ENCODE results near the gene CCND1. TPM values are rescaled to one million over a fixed set of nuclear protein-coding genes. Genes with fewer than 3 reads are reported as not detected.
"Not testable (repeated sequence)": the region's sequence is repeated elsewhere in the genome, so short reads cannot be mapped to it uniquely, and the experiment has no call there.

Gene CCND1
- total and polyA plus RNA-seq, 10 donors, result 4.3 to 96.6 (median 59.0) TPM

DNA sequence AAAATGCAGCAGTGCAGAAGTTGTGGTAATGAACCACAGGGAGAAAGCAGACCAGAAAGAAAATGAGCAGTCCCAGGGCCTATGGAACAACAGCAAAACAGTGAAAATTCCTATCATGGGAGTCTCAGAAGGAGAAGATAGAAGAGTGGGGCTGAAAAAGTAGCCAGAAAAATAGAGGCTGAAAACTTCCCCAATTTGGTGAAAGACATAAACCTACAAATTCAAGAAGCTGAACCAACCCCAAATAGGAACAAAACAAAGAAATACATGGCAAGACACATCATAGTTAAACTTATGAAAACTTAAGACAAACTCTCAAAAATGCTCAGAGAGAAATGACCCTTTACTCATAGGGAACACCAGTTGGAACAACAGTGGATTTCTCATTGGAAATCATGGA is 51.5 kb downstream of the CCND1 start:
- Histone ChIP-seq H3K27me3 (replicated peaks in 1 of 7) (peaks cover 0 to 88% (median 0%) of the 10 kb centered on the region in 7 donors), H3K27ac (no peak overlapping the region), H3K9me3 (peaks cover 0 to 8% (median 0%) of the 10 kb centered on the region in 8 donors), H3K36me3 (no peaks in the 10 kb centered on the region), H3K4me3 (no peak overlapping the region), H3K4me1 (no peaks in the 10 kb centered on the region)
- TF ChIP-seq, protein P1, sequence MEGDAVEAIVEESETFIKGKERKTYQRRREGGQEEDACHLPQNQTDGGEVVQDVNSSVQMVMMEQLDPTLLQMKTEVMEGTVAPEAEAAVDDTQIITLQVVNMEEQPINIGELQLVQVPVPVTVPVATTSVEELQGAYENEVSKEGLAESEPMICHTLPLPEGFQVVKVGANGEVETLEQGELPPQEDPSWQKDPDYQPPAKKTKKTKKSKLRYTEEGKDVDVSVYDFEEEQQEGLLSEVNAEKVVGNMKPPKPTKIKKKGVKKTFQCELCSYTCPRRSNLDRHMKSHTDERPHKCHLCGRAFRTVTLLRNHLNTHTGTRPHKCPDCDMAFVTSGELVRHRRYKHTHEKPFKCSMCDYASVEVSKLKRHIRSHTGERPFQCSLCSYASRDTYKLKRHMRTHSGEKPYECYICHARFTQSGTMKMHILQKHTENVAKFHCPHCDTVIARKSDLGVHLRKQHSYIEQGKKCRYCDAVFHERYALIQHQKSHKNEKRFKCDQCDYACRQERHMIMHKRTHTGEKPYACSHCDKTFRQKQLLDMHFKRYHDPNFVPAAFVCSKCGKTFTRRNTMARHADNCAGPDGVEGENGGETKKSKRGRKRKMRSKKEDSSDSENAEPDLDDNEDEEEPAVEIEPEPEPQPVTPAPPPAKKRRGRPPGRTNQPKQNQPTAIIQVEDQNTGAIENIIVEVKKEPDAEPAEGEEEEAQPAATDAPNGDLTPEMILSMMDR (IDR thresholded peaks at IDR 0.05 in 8 of 11, conservative IDR thresholded peaks at IDR 0.05 in 3 of 11), result no peak
- no peak for TF ChIP-seq POLR2A (IDR thresholded peaks at IDR 0.05)
- TF ChIP-seq POLR2AphosphoS5 (IDR thresholded peaks at IDR 0.05), result no peak
- no peak for DNase-seq
- intact Hi-C loops (cut with DNase I; ENCODE audit: low total_unique reads), result no loop called here

DNA sequence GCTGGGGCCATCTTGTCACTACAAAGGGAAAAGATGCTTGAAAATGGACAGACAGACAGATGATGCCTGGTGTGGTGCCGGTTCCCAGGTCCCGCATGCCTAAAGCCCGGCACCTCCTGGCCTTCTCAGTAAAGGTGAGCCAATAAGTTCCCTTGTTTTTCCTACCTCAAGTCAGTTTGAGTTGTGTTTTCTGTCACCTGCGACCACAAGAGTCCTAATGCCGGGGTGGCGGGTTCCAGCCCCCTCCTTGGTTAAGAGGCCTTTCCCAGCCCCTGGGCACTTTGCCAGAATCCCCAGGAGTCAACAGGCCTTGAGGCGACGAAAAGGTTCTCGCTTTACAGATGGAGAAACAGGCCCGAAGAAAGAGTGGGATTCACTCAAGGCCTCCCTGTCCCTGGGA is 53.8 kb downstream of the CCND1 start:
- Histone ChIP-seq H3K27ac (no peak overlapping the region), H3K36me3 (no peaks in the 10 kb centered on the region), H3K9me3 (peaks cover 0 to 8% (median 0%) of the 10 kb centered on the region in 8 donors), H3K27me3 (replicated peaks in 1 of 7) (peaks cover 0 to 96% (median 20%) of the 10 kb centered on the region in 7 donors), H3K4me1 (peaks cover 0 to 7% (median 0%) of the 10 kb centered on the region in 6 donors), H3K4me3 (no peak overlapping the region)
- 74 to 90% (median 79%) methylated on average over 10 of the region's 10 CpGs for WGBS, 5 donors
- peak; percentile 55 for DNase-seq
- TF ChIP-seq POLR2AphosphoS5 (IDR thresholded peaks at IDR 0.05), result no peak
- TF ChIP-seq, protein P1 (IDR thresholded peaks at IDR 0.05 in 8 of 11, conservative IDR thresholded peaks at IDR 0.05 in 3 of 11), result no peak
- TF ChIP-seq POLR2A (IDR thresholded peaks at IDR 0.05), result no peak
- intact Hi-C loops (cut with DNase I; ENCODE audit: low total_unique reads), result no loop called here

DNA sequence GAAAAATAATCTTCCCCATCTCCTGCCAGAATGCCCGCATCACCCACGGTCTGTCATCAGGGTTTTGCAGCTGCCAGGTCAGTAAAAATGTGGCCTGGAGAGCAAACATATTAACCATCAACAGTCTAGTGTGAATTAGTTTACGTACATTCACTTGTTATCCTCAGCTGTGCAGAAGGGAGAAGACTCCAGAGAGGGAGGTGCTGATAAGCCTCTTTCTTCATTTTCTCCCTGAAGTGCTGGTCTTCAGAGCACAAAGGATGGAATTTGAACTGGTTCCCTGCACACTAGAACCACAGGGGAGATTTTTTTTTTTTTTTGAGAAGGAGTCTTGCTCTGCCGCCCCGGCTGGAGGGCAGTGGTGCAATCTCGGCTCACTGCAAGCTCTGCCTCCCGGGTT is 54.6 kb downstream of the CCND1 start:
- peaks cover 0 to 9% (median 0%) of the 10 kb centered on the region in 6 donors for H3K4me1 ChIP-seq
- no peak overlapping the region for H3K27ac ChIP-seq
- peaks cover 0 to 94% (median 24%) of the 10 kb centered on the region in 7 donors for H3K27me3 ChIP-seq (replicated peaks in 1 of 7)
- peaks cover 0 to 8% (median 0%) of the 10 kb centered on the region in 8 donors for H3K9me3 ChIP-seq
- no peak for DNase-seq
- no peaks in the 10 kb centered on the region for H3K36me3 ChIP-seq
- no peak overlapping the region for H3K4me3 ChIP-seq
- intact Hi-C loops (cut with DNase I; ENCODE audit: low total_unique reads), result no loop called here
- 82 to 91% (median 84%) methylated on average over 7 of the region's 7 CpGs for WGBS, 5 donors
- TF ChIP-seq POLR2A (IDR thresholded peaks at IDR 0.05) (no peak), POLR2AphosphoS5 (IDR thresholded peaks at IDR 0.05) (no peak)
- TF ChIP-seq, protein P1 (IDR thresholded peaks at IDR 0.05 in 8 of 11, conservative IDR thresholded peaks at IDR 0.05 in 3 of 11), result no peak

DNA sequence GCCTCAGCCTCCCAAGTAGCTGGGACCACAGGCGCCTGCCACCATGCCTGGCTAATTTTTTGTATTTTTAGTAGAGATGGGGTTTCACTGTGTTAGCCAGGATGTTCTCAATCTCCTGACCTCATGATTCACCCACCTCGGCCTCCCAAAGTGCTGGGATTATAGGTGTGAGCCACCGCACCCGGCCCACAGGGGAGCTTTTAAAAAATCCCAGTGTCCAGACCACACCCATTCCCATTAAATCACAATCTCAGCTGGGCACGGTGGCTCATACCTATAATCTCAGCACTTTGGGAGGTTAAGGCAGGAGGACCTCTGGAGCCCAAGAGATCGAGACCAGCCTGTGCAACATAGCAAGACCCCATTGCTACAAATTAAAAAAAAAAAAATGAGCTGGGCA is 55.0 kb downstream of the CCND1 start:
- WGBS, 5 donors, result 73 to 95% (median 85%) methylated on average over 6 of the region's 6 CpGs
- Histone ChIP-seq H3K27me3 (replicated peaks in 1 of 7) (peaks cover 0 to 94% (median 28%) of the 10 kb centered on the region in 7 donors), H3K4me1 (peaks cover 0 to 13% (median 2%) of the 10 kb centered on the region in 6 donors)
- H3K4me3 ChIP-seq; H3K36me3 ChIP-seq; H3K9me3 ChIP-seq; intact Hi-C loops (cut with DNase I; ENCODE audit: low total_unique reads); H3K27ac ChIP-seq: not testable (repeated sequence)
- DNase-seq, result peak; percentile 20
